Measurements from ENCODE around the gene TUBB4B. TPM values are rescaled to one million over a fixed set of nuclear protein-coding genes. Genes with fewer than 3 reads are reported as not detected.

Gene TUBB4B
- total RNA-seq, 1 experiment from 2014 or later: 360 TPM

DNA sequence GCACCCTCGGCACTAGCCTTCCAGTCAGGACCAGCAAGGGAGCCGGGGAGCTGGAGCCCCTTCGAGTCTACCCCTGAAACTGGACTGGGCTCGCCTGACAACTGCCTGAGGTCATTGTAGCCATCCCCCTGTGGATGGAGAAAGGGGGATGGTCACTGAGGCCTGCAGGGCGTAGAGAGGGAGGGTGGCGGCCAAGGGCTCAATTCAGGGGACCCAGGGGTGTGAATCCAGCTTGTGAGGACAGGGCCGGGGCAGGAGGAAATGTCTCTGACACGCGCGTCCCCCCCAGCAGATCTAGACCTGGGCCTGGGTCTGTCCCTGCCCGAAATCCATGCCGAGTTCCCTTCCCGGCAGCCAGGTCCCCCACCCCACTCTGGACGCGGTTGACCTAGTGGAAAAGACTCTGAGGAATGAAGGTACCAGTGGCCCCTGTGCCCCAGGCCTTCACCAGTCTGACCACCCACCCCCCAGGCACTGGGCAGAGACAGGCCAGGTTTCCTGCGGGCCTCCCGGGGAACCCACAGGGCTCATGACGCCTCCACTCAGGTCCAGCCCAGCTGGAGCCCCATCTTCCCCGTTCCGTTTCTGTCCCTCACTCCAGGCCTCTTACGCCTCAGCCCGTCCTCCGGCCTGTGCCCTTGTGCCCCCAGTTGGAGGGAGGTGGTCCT lies 9.6 kb upstream of the TUBB4B start:
- DNase-seq: no peak
- no peaks in the 10 kb centered on the region for H3K9me3 Mint-ChIP-seq (ENCODE audit: low read depth, unreplicated experiment)
- TF ChIP-seq, protein P1, sequence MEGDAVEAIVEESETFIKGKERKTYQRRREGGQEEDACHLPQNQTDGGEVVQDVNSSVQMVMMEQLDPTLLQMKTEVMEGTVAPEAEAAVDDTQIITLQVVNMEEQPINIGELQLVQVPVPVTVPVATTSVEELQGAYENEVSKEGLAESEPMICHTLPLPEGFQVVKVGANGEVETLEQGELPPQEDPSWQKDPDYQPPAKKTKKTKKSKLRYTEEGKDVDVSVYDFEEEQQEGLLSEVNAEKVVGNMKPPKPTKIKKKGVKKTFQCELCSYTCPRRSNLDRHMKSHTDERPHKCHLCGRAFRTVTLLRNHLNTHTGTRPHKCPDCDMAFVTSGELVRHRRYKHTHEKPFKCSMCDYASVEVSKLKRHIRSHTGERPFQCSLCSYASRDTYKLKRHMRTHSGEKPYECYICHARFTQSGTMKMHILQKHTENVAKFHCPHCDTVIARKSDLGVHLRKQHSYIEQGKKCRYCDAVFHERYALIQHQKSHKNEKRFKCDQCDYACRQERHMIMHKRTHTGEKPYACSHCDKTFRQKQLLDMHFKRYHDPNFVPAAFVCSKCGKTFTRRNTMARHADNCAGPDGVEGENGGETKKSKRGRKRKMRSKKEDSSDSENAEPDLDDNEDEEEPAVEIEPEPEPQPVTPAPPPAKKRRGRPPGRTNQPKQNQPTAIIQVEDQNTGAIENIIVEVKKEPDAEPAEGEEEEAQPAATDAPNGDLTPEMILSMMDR (IDR thresholded peaks at IDR 0.05; ENCODE audit: unreplicated experiment): no peak

DNA sequence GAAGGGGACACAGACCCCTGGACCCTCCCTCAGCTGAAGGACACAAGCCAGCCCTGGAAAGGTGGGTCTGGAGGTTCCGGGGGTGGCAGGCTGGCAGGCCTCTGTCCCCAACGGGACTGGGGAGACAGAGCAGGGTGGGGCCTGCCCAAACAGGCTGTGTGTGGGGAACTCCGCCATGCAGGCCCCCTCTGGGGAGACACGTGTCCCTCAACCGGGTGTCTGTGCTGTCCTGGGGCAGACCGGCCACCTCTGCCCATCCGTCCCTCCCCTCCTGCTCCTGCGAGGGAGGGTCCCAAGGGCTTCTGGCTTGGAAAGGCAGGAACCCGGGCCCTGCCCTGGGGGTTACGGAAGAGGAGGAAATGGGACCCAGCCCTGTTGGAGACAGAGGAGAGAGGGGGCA lies 9.0 kb upstream of the TUBB4B start:
- Mint-ChIP-seq H3K4me1 (ENCODE audit: low read depth, unreplicated experiment) (peaks cover 18% of the 10 kb centered on the region), H3K4me3 (ENCODE audit: low read depth, unreplicated experiment) (no peak overlapping the region), H3K27me3 (ENCODE audit: unreplicated experiment) (peaks cover 17% of the 10 kb centered on the region), H3K9me3 (ENCODE audit: low read depth, unreplicated experiment) (no peaks in the 10 kb centered on the region), H3K27ac (ENCODE audit: unreplicated experiment) (no peak overlapping the region), H3K36me3 (ENCODE audit: insufficient read depth, unreplicated experiment) (peaks cover 19% of the 10 kb centered on the region)
- TF ChIP-seq, protein P1 (IDR thresholded peaks at IDR 0.05; ENCODE audit: unreplicated experiment): no peak
- BruUV-seq (replicated peaks): no TSS peak
- DNase-seq: no peak
- CTCF ChIA-PET: interaction anchor here (0.6 kb wide), 1 partner anchor 86 kb away, joined by 3 read pairs; no protein-coding TSS in a partner anchor
- intact Hi-C loops (cut with micrococcal nuclease; ENCODE audit: unreplicated experiment): no loop called here

More for the DNA sequence above, 9.6 kb upstream of the TUBB4B start:
- Mint-ChIP-seq H3K4me1 (ENCODE audit: low read depth, unreplicated experiment) (peaks cover 22% of the 10 kb centered on the region), H3K27ac (ENCODE audit: unreplicated experiment) (no peak overlapping the region), H3K4me3 (ENCODE audit: low read depth, unreplicated experiment) (no peak overlapping the region), H3K27me3 (ENCODE audit: unreplicated experiment) (peaks cover 17% of the 10 kb centered on the region), H3K36me3 (ENCODE audit: insufficient read depth, unreplicated experiment) (peaks cover 25% of the 10 kb centered on the region)
- intact Hi-C loops (cut with micrococcal nuclease; ENCODE audit: unreplicated experiment): no loop called here
- CTCF ChIA-PET: interaction anchor here (0.6 kb wide), 1 partner anchor 86 kb away, joined by 3 read pairs; no protein-coding TSS in a partner anchor
- BruUV-seq (replicated peaks): no TSS peak

DNA sequence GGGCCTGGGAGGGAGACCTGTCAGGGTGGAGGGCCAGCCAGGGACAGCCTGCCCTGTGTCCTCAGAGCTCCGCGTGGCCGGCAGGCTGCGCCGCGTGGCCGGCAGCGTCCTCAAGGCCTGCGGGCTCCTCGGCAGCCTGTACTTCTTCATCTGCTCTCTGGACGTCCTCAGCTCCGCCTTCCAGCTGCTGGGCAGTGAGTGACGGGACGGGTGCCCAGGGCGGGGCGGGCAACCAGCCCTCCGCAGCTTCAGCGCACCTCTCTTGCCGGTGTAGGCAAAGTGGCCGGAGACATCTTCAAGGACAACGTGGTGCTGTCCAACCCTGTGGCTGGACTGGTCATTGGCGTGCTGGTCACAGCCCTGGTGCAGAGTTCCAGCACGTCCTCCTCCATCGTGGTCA lies 8.6 kb upstream of the TUBB4B start:
- Mint-ChIP-seq H3K27ac (ENCODE audit: unreplicated experiment) (no peak overlapping the region), H3K4me1 (ENCODE audit: low read depth, unreplicated experiment) (peaks cover 16% of the 10 kb centered on the region), H3K4me3 (ENCODE audit: low read depth, unreplicated experiment) (no peak overlapping the region), H3K36me3 (ENCODE audit: insufficient read depth, unreplicated experiment) (peaks cover 14% of the 10 kb centered on the region), H3K27me3 (ENCODE audit: unreplicated experiment) (peaks cover 17% of the 10 kb centered on the region), H3K9me3 (ENCODE audit: low read depth, unreplicated experiment) (no peaks in the 10 kb centered on the region)
- intact Hi-C loops (cut with micrococcal nuclease; ENCODE audit: unreplicated experiment): no loop called here
- no TSS peak for BruUV-seq (replicated peaks)
- TF ChIP-seq, protein P1 (IDR thresholded peaks at IDR 0.05; ENCODE audit: unreplicated experiment): no peak
- CTCF ChIA-PET: no interaction called here
- DNase-seq: no peak

GRCh38 chr9:137233143-137233980 lies 7.7 kb upstream of the TUBB4B start:
- peaks cover 11% of the 10 kb centered on the region for H3K36me3 Mint-ChIP-seq (ENCODE audit: insufficient read depth, unreplicated experiment)
- intact Hi-C loops (cut with micrococcal nuclease; ENCODE audit: unreplicated experiment): no loop called here
- peaks cover 19% of the 10 kb centered on the region for H3K4me1 Mint-ChIP-seq (ENCODE audit: low read depth, unreplicated experiment)
- TF ChIP-seq, protein P1 (IDR thresholded peaks at IDR 0.05; ENCODE audit: unreplicated experiment): no peak
- no TSS peak for BruUV-seq (replicated peaks)
- no peak for DNase-seq
- peaks cover 17% of the 10 kb centered on the region for H3K27me3 Mint-ChIP-seq (ENCODE audit: unreplicated experiment)
- no peak overlapping the region for H3K27ac Mint-ChIP-seq (ENCODE audit: unreplicated experiment)
- H3K9me3 Mint-ChIP-seq (ENCODE audit: low read depth, unreplicated experiment): no peaks in the 10 kb centered on the region
- H3K4me3 Mint-ChIP-seq (ENCODE audit: low read depth, unreplicated experiment): no peak overlapping the region
- CTCF ChIA-PET: no interaction called here
